ENCODE measurements around the gene ZNF865.
"Not testable (repeated sequence)": the region's sequence is repeated elsewhere in the genome, so short reads cannot be mapped to it uniquely, and the experiment has no call there.

The ZNF865 gene

DNA sequence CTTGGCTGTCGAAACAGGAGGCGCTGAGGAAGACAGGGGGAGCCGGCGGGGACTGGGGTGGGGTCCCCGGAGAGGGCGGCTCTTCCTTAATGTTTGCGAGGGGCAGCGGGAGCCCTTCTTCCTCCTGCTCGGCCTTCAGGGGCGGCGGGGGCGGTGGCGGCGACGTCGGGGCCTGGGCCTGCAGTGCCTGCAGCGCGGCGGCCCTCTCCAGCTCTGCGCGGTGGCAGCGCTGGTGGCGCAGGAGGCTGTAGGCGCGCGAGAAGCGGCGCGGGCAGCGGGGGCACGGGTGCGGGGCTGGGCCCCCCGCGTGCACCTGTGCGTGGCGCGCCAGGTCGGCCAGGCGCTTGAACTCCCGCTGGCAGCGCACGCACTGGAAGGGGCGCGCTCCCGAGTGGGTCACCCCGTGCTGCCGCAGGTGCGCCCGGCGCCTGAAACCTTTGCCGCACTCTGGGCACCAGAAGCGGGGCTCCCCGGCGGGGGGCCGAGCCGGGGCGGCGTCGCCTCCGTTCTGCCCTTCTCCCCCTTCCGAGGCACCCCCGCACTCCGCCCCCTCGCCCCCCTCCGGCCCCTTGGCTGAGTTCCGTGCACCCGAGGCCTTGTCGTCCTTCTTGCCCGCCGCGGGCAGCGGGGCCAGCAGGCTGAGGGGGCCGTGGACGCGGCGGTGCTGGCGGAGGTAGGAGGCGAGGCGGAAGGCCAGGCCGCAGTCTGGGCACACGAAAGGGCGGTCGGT lies 27.3 kb upstream of the ZNF865 start:
- TF ChIP-seq, protein P1, sequence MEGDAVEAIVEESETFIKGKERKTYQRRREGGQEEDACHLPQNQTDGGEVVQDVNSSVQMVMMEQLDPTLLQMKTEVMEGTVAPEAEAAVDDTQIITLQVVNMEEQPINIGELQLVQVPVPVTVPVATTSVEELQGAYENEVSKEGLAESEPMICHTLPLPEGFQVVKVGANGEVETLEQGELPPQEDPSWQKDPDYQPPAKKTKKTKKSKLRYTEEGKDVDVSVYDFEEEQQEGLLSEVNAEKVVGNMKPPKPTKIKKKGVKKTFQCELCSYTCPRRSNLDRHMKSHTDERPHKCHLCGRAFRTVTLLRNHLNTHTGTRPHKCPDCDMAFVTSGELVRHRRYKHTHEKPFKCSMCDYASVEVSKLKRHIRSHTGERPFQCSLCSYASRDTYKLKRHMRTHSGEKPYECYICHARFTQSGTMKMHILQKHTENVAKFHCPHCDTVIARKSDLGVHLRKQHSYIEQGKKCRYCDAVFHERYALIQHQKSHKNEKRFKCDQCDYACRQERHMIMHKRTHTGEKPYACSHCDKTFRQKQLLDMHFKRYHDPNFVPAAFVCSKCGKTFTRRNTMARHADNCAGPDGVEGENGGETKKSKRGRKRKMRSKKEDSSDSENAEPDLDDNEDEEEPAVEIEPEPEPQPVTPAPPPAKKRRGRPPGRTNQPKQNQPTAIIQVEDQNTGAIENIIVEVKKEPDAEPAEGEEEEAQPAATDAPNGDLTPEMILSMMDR (IDR thresholded peaks at IDR 0.05; ENCODE audit: low read depth, low read length) = no peak
- DNase-seq (ENCODE audit: extremely low read depth, low read depth) = no peak

DNA sequence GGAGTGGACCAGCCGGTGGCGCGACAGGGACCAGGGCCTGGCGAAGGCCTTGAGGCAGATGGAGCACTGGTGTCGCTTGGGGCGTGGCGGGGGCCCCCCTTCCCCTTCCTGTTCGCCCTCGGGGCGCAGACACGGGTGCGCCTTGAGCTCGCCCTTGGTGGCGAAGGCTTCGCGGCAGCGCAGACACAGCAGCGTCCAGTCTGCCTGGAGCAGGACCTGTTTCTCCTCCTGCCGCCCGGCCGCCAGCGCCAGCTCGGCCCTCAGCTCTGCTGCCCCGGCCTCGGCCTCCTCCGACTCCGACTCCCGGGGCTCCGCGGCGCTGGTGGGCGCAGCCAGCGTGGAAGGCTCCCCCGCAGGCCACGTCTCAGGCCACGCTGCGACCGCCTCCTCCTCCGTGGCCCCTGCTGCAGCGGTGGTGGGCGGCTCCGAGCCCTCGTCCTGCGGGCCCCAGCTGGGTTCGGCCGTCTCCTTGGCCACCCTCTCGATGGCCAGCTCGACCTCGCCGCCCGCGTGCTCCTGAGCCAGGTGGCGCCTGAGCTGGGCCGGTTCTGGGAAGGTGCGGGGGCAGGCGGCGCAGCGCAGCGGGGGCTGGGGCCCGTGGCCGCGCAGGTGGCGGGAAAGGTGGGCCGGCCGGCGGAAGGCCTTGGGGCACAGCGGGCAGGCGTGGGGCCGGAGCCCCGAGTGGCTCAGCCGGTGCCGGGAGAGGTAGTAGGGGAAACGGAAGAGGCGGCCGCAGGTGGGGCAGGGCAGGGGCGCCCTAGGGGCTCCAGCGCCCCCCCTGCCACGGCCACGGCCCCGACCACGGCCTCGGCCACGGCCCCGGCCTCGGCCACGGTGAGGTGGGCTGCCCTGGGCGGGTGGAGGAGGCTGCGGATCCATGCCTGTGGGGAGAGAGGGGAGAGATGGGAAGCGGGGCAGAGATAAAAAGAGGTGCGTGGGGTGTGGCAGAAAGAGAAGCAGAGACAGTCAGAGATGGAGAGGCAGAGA lies 26.4 kb upstream of the ZNF865 start:
- TF ChIP-seq, protein P1 (IDR thresholded peaks at IDR 0.05; ENCODE audit: low read depth, low read length) = no peak
- DNase-seq (ENCODE audit: extremely low read depth, low read depth) = no peak

DNA sequence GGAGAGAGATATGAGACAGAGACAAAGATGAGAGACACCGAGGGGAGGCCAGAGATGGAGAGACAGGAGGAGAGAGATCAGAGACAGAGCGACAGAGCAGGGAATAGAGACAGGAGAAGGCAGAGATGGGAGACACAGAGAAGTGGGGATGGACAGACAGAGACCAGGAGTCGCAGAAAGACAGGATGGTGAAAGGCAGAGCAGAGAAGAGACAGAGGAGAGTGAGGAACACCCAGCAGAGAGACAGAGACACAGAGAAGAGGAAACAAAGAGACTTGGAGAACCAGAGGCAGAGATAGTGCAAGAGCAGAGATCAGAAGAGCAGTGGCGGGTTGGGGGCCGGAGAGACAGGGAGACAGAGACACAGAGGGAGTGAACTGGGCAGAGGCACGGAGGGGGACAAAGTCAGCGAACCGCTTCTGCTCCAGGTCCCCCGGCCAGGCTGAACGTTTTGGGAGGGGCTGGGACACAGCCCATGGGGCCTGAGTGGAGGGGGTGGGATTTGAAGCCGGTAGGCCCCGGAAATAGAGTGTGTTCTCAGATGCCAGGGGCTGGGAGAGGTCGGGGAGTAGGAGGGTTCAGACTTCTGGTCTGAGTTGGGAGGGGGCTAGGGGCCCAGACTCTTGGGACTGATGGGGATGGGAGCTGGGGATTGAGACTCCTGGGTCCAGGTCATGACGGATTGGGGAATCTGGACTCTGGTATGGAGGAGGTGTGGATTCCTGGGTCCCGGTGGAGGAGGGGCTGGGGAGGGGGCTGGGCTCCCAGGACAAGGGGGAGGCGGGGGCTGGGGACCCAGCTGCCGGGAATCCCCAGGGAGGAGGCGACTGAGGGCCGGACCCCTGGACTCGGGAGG lies 25.5 kb upstream of the ZNF865 start:
- TF ChIP-seq, protein P1 (IDR thresholded peaks at IDR 0.05; ENCODE audit: low read depth, low read length) = no peak
- DNase-seq (ENCODE audit: extremely low read depth, low read depth) = no peak

DNA sequence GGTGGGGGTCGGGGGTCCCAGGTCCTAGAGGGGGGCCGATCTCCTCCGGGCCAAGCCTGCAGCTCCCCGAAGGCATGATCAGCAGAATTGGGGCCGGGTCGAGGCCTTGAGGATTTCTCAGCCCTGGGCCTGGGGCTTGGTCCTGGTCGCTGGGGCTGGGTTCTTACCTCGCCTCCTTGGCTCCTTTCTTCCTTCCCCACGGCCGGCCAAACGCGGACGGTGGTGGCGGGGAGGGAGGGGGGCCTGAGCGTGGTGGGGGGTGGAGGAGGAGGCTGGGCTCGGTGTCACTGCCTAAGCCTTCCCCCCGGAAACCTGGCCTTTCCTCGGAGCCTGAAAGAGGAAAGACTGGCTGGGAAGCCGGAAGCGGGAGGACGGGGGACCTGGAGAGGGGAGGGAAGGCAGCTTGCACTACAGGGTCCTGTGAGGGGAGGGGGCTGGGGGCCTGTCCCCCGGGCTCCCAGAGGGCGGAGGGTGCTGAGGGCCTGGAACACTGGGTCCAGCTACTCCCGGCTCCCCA lies 24.8 kb upstream of the ZNF865 start, which contains the start of gene ZNF579:
ZNF579 (minus strand) TSS at position 221 of the 517 bp plus-strand sequence. CDS start 1,209 bp downstream, outside the sequence.
- TF ChIP-seq, protein P1 (IDR thresholded peaks at IDR 0.05; ENCODE audit: low read depth, low read length) = no peak
- peak; percentile 76 for DNase-seq (ENCODE audit: extremely low read depth, low read depth)

DNA sequence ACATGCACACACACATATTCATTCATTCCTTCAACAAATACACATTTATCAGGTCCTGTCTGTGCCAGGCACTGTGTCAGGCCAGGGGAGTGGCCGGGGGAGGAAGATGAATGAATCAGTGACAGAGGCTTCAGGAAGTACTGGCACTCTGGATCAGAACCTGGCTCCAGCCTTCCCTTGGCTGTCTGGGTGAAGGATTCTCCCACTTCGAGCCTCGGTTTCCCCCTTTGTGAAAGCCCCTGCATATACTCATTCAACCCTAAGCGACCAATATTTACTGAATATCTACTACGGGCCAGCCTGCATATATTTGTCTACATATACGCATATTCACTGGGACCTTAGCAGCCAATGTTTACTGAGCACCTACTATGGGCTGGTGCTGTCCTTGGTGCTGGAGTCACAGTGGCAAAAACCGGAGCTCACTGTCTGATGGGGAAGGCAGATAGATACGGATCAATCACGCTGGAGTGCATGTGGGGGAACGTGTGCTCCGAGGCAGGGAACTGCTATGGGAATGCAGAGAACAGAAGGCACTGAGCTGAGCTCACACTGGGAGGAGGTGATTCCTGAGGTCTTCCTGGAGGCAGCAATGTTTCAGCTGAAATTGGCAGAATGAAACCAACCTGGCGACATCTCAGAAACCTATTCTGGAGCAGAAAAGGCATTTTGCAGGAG lies 24.2 kb upstream of the ZNF865 start:
- no peak for DNase-seq (ENCODE audit: extremely low read depth, low read depth)
- TF ChIP-seq, protein P1 (IDR thresholded peaks at IDR 0.05; ENCODE audit: low read depth, low read length) = no peak

DNA sequence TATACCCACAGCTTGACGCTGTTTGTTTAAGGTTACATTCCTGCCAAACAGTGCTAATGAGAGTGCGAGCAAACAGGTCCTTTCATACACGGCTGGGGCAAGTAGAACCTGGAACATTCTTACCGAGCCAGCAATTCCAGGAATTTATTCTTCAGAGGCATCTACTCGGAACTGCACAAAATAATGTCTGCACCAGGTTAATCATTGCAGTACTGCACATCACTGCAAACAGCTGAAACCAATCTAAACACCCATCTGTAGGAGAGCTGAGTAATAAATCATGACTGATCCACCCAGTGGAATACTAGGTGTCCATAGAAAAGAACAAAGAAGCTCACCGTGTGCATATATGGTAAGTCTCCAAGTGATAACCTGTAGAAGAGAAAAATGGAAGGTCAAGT lies 23.6 kb upstream of the ZNF865 start:
- TF ChIP-seq, protein P1 (IDR thresholded peaks at IDR 0.05; ENCODE audit: low read depth, low read length) = no peak
- no peak for DNase-seq (ENCODE audit: extremely low read depth, low read depth)

DNA sequence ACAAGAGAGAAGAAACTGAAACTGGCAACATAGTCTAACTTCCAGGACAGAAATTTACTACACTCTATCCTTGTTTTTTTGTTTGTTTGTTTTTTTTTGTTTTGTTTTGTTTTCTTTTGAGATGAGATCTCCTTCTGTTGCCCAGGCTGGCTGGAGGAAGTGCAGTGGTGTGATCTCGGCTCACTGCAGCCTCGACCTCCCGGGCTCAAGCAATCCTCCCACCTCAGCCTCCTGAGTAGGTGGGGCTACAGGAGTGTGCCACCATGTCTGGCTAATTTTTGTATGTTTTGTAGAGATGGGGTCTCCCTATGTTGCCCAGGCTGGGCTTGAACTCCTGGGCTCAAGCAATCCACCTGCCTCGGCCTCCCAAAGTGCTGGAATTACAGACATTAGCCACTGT lies 23.2 kb upstream of the ZNF865 start:
- not testable (repeated sequence) for DNase-seq (ENCODE audit: extremely low read depth, low read depth)

DNA sequence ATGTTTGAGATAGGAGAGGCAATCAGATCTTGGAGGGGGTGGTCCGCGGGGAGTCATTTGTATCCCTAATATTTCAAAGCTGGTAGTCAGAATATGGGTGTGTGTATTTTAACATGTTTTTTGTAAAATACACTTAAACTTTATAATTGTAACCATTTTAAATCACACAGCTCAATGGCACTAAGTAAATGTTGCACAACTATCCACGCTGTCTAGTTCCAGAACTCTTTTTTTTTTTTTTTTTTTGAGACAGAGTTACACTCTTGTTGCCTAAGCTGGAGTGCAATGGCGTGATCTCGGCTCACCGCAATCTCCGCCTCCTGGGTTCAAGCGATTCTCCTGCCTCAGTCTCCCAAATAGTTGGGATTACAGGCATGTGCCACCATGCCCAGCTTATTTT lies 21.6 kb upstream of the ZNF865 start:
- not testable (repeated sequence) for DNase-seq (ENCODE audit: extremely low read depth, low read depth)
